AG10803 (cell line): ENCODE data around the gene LMAN1.

Experiments used
- DNase-seq: peaks from one replicate; pipeline ENCODE4 v3.0.0; 2010; ENCODE audit warnings: low read depth
- H3K4me3 ChIP-seq: 2 replicates; pipeline ENCODE4 v1.5.1; 2011; ENCODE audit warnings: mild to moderate bottlenecking, low read length, control low read depth
- CTCF ChIP-seq: conservative IDR thresholded peaks from 2 replicates; pipeline ENCODE4 v1.5.1; 2011; ENCODE audit warnings: mild to moderate bottlenecking, low read length, control low read depth, inconsistent platforms

LMAN1 gene

GRCh38 chr18:59293317-59293716 lies 65.7 kb downstream of the LMAN1 start:
- no peak for TF ChIP-seq CTCF

DNA sequence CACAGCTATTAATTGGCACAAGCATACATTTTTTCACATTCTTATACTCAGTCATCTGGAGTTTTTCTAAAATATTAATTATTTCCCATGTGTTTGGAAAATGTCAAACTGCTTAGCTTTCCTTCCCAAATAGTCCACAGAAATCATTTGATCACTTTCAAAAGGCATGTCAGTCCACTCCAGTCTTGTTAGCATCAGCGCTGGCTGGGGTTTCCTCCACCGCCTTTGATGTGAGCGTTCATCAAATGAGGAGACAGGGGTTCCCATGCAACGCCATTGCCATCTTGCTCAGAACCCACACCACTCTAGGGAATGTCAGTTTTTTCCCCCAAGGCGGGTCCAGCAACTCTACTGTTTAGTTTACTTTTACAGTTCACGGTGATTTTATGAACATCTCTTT lies 72.7 kb downstream of the LMAN1 start:
- TF ChIP-seq CTCF, result no peak
- peak; percentile 31 for DNase-seq
- H3K4me3 ChIP-seq, result no peak overlapping the region

More at GRCh38 chr18:59293317-59293716, 65.7 kb downstream of the LMAN1 start:
- no peak overlapping the region for H3K4me3 ChIP-seq
- DNase-seq, result no peak

DNA sequence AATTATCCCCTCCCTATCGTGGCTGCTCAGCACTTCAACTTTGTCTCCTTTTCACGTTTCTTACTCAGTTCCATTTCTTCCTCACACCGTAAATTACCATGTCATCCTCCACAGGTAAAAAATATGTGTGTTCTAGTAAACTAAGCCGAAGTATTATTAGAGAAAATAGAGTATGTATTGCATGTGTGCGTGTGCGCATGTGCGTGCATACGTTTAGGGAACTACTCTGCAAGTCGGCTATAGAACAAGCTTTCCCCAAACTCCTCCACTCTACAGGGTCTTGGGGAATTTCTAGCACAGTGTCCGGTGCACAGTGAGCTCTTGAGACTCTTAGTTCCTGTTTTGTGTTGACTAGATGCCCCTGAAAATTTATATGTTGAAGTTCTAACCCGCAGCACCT lies 76.7 kb downstream of the LMAN1 start:
- H3K4me3 ChIP-seq, result no peak overlapping the region
- TF ChIP-seq CTCF, result no peak
- DNase-seq, result no peak

GRCh38 chr18:59279722-59280121 lies 79.3 kb downstream of the LMAN1 start:
- TF ChIP-seq CTCF, result no peak
- DNase-seq, result no peak

GRCh38 chr18:59279193-59279592 lies 79.9 kb downstream of the LMAN1 start:
- no peak overlapping the region for H3K4me3 ChIP-seq
- peak; percentile 40 for DNase-seq
- no peak for TF ChIP-seq CTCF

More at GRCh38 chr18:59279722-59280121, 79.3 kb downstream of the LMAN1 start:
- no peak overlapping the region for H3K4me3 ChIP-seq

DNA sequence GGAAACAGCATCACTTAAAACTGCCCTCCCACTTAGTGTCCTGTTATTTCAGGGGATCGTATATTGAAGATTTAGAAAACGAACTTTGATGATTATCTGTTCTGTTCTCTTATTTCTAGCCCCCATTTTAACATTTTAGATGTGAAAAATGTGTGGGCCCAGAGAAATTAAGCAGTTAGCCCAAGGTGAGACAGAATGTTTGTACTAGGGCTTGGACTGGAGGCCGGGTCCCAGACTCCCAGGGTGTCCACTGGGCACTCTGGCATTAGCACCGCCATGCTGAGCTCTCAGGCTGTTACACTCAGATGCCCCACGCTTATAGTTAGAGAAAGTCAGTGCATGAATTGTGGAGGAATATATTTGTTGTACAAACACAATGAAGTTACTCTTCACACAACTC lies 80.3 kb downstream of the LMAN1 start:
- TF ChIP-seq CTCF, result no peak
- no peak overlapping the region for H3K4me3 ChIP-seq
- DNase-seq, result no peak
